ENCODE measurements around the gene SH2D5.

Gene SH2D5

DNA sequence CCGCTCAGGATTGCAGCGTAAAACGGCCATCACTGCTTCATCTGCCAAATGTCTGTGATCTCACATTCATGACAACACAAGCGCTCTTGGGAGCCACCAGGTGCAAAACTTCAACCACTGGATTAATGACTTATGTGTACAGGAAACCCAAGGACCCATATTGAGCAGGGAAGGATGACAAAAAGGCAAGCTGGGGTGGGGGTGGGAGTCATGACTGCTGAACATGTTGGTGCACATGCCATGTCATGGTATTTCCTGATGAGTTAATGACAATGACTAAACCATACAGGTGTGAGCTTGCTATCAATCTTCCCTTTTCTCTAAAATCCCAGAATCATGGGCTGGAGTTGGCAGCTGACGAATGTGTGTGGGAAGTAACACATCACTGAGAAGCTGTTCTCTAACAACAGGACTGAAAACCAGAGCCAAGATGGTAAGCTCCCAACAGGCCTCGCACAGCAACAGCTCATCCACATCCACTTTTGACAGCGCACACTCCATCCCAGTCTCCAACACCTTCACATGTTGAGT, 3.1 kb upstream of the SH2D5 start:
- H3K27ac ChIP-seq: peak overlapping the region; percentile 98
- peak; percentile 85 for DNase-seq (ENCODE audit: low spot score)
- ChIA-PET CTCF (interaction anchor here (0.6 kb wide), 1 partner anchor 23 kb away, joined by 4 read pairs; no protein-coding TSS in a partner anchor), POLR2A (ENCODE audit: low non-redundant PET) (no interaction called here)
- TF ChIP-seq, protein P1, sequence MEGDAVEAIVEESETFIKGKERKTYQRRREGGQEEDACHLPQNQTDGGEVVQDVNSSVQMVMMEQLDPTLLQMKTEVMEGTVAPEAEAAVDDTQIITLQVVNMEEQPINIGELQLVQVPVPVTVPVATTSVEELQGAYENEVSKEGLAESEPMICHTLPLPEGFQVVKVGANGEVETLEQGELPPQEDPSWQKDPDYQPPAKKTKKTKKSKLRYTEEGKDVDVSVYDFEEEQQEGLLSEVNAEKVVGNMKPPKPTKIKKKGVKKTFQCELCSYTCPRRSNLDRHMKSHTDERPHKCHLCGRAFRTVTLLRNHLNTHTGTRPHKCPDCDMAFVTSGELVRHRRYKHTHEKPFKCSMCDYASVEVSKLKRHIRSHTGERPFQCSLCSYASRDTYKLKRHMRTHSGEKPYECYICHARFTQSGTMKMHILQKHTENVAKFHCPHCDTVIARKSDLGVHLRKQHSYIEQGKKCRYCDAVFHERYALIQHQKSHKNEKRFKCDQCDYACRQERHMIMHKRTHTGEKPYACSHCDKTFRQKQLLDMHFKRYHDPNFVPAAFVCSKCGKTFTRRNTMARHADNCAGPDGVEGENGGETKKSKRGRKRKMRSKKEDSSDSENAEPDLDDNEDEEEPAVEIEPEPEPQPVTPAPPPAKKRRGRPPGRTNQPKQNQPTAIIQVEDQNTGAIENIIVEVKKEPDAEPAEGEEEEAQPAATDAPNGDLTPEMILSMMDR (conservative IDR thresholded peaks at IDR 0.05; ENCODE audit: low read depth): no peak

GRCh38 chr1:20733360-20733975, 965 bp upstream of the SH2D5 start:
- DNase-seq (ENCODE audit: low spot score): no peak
- ChIA-PET POLR2A (ENCODE audit: low non-redundant PET) (no interaction called here), CTCF (interaction anchor here (0.6 to 1.0 kb wide), 4 partner anchors 37 to 187 kb away, joined by 3 to 4 read pairs (median 3); no protein-coding TSS in a partner anchor)
- H3K27ac ChIP-seq: peak overlapping the region; percentile 98
- TF ChIP-seq, protein P1 (conservative IDR thresholded peaks at IDR 0.05; ENCODE audit: low read depth): 0 out of 2 replicates have a peak, but pooled peaks have one; percentile 3

GRCh38 chr1:20732071-20732587, 374 bp downstream of the SH2D5 start:
- CTCF ChIA-PET: interaction anchor here (0.7 to 1.0 kb wide), 3 partner anchors 35 to 463 kb away, joined by 3 to 4 read pairs (median 3); no protein-coding TSS in a partner anchor
- H3K27ac ChIP-seq: peak overlapping the region; percentile 98
- POLR2A ChIA-PET (ENCODE audit: low non-redundant PET): no interaction called here
- TF ChIP-seq, protein P1 (conservative IDR thresholded peaks at IDR 0.05; ENCODE audit: low read depth): no peak
- peak; percentile 89 for DNase-seq (ENCODE audit: low spot score)

DNA sequence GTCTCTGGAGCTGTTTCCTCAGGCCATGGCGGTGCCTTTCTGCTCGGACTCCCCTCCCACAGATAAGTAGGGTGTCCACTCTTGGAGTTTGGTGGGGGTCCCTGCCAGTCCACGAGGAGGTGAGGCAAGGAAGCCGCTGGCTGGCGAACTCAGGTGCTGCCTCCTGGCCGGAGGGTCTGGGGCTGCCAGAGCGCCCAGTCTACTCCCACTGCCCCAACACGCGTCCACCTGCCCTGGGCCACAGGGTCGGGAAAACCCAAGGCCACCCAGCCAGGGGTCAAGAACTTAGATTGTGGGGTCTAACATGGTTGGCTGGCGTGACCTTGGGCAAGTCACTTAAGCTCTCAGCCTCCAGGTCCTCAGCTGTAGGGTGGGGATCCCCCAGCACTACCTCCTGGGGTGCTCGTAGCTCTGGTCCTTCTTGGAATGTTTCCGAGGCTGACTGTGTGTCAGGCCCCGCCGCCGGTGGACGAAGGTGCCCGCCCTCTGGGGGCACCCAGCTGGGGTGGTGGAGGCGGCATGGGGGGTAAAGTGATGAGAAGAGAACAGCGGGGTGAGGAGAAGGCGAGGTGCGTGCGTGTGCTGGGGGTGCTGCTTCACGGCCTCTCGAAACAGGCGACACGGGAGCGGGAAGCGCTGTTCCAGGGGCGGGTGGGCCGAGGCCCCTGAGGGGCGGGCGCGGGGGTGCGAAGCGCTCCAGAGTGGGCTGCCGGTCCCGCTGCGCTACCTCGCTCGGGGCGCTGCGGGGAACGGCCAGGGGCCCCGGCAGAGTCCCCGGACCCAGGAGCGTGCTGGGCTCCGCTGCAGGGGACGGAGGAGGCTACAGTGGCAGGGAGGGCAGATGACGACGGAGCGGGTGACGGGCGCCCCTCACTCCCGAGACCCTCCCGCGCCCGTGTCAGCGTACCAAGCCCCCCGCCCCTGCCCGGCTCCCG, 1.2 kb downstream of the SH2D5 start:
- peak overlapping the region; percentile 98 for H3K27ac ChIP-seq
- ChIA-PET POLR2A (ENCODE audit: low non-redundant PET) (interaction anchor here (0.7 to 1.0 kb wide), 2 partner anchors 23 to 35 kb away, joined by 3 to 5 read pairs; no protein-coding TSS in a partner anchor), CTCF (interaction anchor here (0.7 to 1.0 kb wide), 3 partner anchors 34 to 464 kb away, joined by 3 to 4 read pairs (median 3); no protein-coding TSS in a partner anchor)
- peak; percentile 20 for DNase-seq (ENCODE audit: low spot score)
- TF ChIP-seq, protein P1 (conservative IDR thresholded peaks at IDR 0.05; ENCODE audit: low read depth): no peak

DNA sequence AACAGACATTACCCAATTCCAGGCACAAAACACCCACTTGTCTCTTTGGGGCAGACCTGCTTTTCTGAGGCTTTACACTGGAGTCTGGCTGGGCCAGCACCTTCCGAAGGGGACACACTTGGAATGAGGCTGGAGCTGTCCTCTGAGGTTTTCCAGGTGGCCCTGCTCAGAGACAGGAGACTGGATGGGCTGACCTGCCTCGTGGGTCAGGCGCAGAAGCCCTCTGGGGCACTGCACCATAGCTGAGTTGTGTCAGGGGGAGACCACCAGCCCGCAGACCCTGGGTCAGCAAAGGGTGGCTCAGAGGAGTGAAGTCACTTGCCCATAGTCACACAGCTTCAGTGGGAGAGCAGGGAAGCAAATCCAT, 1.8 kb downstream of the SH2D5 start:
- ChIA-PET POLR2A (ENCODE audit: low non-redundant PET) (interaction anchor here (0.7 to 1.0 kb wide), 2 partner anchors 24 to 34 kb away, joined by 3 to 5 read pairs; no protein-coding TSS in a partner anchor), CTCF (interaction anchor here (0.6 kb wide), 1 partner anchor 8 kb away, joined by 3 read pairs; no protein-coding TSS in a partner anchor)
- TF ChIP-seq, protein P1 (conservative IDR thresholded peaks at IDR 0.05; ENCODE audit: low read depth): no peak
- DNase-seq (ENCODE audit: low spot score): no peak
- H3K27ac ChIP-seq: peak overlapping the region; percentile 98

Data from RWPE1 (cell line).